Left ventricle myocardium superior (tissue), 1 donor: ENCODE results near the gene SNRPD2. TPM values are rescaled to one million over a fixed set of nuclear protein-coding genes. Genes with fewer than 3 reads are reported as not detected.
A peak's percentile ranks its signal among the peaks of the same experiment; 100 is the strongest.
"Not testable (repeated sequence)": the region's sequence is repeated elsewhere in the genome, so short reads cannot be mapped to it uniquely, and the experiment has no call there.

ENCODE experiments used
- ATAC-seq: fragments of 200-7000 bp; cut with Tn5 transposase; one replicate; pipeline ENCODE4 v1.9.1; 2020; ENCODE audit warnings: mild to moderate bottlenecking, moderate library complexity
- DNase-seq: peaks from one replicate; pipeline ENCODE4 v3.0.0-alpha.2; 2020
- intact Hi-C: fragments of 100-400 bp; cut with micrococcal nuclease; formaldehyde crosslinking; loops from one replicate; pipeline ENCODE4 v1.11.0; 2022
- total RNA-seq: library from RNA; stranded (reverse); fragmentation: NEBNext Ultra II Directional; extraction: Animal tissue kit (Norgen Biotek cat#: 25700); gene quantifications from one replicate; pipeline ENCODE4 v1.2.1, GENCODE V29; 2021
- donor health status: DM: no; HTN: yes; CAD: no; lungs with severe emphysema.

Gene SNRPD2
- total RNA-seq, 1 donor from 2014 or later, result 233 TPM

DNA sequence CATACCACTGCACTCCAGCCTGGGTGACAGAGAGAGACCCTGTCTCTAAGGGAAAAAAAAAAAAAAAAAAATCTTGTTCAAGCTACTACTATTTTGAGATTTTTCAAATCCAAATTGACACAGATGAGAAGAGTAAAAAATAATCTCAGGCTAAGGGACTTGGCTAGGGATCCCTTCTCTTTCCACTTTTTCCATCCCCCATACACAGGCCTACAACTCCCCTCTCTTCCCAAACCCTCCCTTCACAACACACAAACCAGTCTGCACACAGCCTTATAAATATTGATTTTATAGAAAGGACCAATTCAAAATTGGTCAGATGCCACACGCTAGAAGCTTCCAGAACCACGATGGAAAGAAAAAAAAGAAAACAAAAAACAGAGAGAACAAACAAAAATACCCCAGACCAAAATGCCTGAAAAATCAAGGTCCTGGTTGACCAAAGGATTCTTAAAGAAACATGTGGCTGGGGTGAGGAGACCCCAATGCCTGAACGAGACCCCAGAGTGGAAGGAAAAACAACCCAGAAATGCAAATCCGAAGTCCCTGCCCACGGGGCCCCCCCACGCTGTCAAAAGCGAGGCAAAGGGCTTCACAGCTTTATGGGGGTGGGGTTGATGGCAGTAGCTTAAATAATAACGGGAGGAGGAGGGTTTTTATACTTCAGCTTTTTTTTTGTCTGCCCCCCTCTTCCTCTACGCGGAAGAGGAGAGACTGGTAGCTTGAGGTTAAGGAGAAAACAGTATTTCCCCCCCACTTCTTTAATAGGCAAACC, 18.8 kb upstream of the SNRPD2 start:
- intact Hi-C loops, result no loop called here
- no peak for DNase-seq
- ATAC-seq, result no peak

DNA sequence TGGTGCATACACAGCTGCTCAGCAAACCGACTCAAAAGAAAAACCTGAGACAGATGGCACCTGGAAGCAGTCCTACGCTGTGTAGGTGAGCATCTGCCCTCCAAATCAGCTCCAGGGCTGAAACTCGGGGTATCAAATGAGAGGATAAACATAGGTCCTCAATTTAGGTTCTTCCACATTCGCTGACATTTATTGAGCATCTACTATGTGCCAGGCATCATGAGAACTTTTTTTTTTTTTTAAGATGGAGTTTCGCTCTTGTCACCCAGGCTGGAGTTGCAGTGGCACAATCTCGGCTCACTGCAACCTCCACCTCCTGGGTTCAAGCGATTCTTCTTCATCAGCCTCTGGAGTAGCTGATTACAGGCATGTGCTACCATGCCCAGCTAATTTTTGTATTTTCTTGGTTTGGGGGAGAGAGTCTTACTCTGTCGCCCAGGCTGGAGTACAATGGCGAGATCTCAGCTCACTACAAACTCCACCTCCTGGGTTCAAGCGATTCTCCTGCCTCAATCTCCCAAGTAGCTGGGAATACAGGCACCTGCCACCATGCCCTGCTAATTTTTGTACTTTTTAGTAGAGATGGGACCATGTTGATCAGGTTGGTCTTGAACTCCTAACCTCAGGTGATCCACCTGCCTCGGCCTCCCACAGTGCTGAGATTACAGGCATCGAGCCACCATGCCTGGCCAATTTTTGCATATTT, 14.1 kb upstream of the SNRPD2 start:
- ATAC-seq, result no peak
- intact Hi-C loops, result no loop called here
- no peak for DNase-seq

DNA sequence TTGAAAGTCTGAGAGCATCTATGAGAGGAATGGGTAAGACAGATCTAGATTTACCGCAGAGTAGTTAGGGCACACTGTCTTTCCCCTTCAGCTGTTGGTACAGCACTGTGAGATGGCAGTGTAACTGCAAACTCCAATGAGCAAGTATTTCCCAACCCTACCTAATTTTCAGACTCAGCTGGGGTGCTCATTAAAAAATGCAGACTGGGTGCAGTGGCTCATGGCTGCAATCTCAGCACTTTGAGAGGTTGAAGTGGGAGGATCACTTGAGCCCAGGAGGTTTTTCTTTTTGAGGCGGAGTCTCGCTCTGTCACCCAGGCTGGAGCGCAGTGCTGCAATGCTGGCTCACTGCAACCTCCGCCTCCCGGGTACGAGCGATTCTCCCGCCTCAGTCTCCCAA, 13.4 kb upstream of the SNRPD2 start:
- ATAC-seq (no peak), DNase-seq (no peak)
- intact Hi-C loops, result no loop called here

DNA sequence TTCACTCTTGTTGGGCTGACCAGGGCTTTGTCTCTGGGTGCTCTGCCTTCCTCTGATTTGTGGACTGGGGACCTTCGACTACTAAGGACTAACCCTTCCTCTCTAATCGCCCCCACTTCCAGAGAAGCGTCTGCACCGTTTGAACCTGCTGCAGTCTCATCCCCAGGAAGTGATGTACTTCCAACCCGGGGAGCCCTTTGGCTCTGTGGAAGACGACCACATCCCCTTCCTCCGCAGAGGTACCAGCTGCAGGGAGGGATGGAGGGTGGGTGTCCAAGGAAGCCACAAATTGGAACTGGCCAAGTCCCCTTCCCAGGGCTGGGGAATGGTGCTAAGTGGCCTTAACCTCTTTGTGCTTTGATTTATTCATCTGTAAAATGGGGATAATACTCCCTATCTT, 9.9 kb upstream of the SNRPD2 start:
- ATAC-seq, result no peak
- DNase-seq, result no peak
- intact Hi-C loops, result no loop called here

DNA sequence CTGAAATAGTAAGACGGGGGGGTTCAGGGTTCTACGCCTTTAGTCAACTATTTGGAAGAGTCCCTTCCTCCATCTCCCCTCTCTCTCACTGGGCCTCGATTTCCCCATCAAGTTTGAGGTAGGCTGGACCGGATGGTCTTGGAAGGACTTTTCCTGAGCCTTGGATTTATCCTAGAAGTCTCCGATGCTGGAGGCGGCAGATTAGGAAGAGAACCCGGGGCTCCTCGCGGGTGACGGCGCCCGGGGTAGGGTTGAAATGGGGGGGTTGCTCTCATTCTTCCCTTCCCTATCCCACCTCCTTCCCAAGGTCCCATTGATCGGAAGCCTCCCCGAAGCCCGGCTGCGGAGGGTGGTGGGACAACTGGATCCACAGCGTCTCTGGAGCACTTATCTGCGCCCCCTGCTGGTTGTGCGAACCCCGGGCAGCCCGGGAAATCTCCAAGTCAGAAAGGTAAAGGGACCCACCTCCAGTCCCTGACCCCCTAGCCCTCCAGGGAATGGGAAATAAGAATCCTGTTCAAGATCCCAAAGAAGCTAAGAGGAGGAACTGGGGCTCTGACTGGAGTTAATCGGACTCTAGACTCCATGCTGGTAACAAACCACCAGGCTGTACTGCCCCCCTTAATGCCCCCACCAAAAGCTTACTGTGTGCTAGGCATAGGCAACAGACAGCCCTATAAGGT, 1.5 kb upstream of the SNRPD2 start:
- intact Hi-C loops, result no loop called here
- ATAC-seq, result peak; percentile 39
- DNase-seq, result peak; percentile 87

DNA sequence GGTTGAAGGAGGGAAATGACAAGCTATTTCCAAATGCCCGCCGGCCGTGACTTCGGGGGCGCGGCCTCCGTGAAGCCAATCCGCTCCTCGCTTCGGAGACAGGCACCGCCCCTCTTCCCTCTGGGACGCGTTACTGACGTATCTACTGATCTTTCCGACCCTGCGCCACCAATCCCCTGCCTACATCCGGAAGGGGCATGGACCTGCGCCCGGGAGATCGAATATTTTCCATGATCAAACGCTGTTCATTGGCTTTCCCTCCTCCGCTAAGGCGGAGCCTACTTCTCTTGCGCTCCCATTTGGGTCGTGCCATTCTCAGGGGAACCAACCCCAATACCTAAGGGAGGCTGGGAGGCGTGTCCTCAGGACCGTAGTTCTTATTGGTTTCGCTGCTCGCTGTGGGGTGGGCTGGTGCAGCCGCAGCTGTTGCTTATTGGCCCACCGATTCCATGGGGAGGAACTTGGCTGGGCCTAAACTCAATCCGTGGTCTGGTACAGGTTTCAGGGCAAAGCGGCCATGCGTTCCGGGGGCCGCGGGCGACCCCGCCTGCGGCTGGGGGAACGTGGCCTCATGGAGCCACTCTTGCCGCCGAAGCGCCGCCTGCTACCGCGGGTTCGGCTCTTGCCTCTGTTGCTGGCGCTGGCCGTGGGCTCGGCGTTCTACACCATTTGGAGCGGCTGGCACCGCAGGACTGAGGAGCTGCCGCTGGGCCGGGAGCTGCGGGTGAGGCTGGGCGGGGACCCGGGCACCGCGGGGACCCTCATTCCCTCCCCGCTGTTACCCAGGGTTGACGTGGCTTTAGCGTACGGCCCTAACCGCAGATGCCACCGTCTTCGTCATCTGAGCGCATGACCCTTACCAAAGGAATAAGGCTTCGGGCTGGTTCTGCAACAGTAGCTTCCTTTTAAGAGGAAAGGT, 693 bp upstream of the SNRPD2 start, which contains the start of gene QPCTL:
Gene QPCTL, plus strand, starts transcription at position 480 of the 919 bp plus-strand sequence. Its CDS starts 38 bp downstream, at position 518.
- ATAC-seq (peak; percentile 94), DNase-seq (peak; percentile 96)
- intact Hi-C loops, result no loop called here

DNA sequence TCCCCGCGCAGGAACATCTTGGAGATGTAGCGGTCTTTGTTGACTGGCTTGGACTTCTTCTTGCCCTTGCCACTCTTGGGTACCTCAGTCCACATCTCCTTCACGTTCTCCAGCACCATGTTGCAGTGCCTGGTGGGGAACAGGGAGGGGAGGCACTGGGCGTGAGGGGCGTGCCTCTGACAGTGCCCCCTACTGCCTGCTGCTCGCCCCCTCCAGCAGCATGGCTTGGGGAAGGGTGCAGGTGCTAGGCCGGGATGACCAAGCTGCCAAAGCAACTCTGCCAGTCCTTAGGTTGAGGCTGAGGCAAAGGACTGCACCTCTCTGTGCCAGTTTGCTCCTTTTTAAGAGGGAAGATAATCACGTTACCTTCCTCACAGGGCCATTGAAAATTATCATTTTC, 4.2 kb downstream of the SNRPD2 start:
- no peak for ATAC-seq
- no peak for DNase-seq

DNA sequence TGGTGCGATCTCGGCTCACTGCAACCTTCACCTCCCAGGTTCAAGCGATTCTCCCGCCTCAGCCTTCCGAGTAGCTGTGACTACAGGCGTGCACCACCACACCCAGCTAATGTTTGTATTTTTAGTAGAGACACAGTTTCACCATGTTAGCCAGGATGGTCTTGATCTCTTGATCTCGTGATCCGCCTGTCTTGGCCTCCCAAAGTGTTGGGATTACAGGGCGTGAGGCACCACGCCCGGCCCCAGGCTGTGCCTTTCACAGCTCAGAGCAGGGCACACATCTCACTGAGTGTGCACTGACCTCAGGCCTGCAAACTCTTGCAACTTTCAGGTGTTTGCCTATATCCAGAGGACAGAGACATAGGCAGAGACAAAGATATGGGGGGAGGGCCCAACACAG, 6.7 kb downstream of the SNRPD2 start:
- intact Hi-C loops, DNase-seq, ATAC-seq: not testable (repeated sequence)

More for the DNA sequence above, 4.2 kb downstream of the SNRPD2 start:
- intact Hi-C loops, result no loop called here

DNA sequence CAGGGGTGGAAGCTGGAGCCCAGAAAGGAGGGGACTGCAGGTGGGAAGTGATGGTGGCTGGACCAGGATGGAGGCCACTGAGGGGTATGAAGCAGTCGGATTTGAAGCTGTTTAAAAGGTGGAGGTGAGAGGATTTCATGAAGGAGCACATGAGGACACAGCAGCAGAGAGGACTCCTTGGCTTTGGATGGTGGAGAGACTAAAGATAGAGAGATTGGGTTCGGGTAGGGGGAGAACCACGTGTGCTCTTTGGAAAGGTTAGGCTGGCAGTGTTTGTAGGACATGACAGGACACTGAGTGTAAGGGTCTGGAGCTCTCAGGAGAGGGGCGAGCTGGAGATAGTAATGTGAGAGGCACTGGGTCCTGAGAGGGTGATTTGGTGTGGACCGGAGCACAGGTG, 8.8 kb downstream of the SNRPD2 start:
- ATAC-seq, result no peak
- DNase-seq, result no peak
- intact Hi-C loops, result no loop called here

DNA sequence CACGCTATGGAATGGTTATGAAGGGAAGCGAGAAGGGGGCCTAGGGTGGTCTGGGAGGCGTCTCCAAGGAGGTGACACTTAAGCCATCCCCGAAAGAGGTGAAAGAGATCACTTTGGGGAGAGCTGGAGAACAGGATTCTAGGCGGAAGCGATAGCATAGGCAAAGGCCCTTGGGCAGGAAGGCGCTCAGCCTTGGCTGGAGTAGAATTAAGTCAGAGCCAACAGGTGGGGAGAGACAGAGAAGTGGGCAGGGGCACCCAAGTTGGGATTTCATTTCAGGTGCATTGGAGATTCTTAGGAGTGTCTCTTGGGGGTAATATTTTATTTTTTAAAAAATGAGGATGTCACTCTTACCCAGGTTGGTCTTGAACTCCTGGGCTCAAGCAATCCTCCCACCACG, 9.6 kb downstream of the SNRPD2 start:
- intact Hi-C loops, result no loop called here
- DNase-seq (no peak), ATAC-seq (no peak)

DNA sequence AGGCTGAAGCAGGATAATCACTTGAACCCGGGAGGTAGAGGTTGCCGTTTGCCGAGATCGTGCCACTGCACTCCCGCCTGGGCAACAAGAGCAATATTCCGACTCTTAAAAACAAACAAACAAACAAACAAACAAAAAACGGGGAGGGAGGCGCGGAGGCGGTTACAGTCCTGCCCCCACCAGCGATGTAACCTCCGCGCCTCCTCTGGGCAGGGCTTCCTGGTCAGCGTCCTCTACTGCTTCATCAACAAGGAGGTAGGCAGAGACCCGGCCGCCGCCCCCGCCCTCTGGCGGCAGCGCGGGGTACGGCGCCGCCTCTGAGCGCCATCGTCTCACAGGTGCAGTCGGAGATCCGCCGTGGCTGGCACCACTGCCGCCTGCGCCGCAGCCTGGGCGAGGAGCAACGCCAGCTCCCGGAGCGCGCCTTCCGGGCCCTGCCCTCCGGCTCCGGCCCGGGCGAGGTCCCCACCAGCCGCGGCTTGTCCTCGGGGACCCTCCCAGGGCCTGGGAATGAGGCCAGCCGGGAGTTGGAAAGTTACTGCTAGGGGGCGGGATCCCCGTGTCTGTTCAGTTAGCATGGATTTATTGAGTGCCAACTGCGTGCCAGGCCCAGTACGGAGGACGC, 10.2 kb downstream of the SNRPD2 start:
- ATAC-seq (peak; percentile 91), DNase-seq (peak; percentile 91)
- intact Hi-C loops, result no loop called here

DNA sequence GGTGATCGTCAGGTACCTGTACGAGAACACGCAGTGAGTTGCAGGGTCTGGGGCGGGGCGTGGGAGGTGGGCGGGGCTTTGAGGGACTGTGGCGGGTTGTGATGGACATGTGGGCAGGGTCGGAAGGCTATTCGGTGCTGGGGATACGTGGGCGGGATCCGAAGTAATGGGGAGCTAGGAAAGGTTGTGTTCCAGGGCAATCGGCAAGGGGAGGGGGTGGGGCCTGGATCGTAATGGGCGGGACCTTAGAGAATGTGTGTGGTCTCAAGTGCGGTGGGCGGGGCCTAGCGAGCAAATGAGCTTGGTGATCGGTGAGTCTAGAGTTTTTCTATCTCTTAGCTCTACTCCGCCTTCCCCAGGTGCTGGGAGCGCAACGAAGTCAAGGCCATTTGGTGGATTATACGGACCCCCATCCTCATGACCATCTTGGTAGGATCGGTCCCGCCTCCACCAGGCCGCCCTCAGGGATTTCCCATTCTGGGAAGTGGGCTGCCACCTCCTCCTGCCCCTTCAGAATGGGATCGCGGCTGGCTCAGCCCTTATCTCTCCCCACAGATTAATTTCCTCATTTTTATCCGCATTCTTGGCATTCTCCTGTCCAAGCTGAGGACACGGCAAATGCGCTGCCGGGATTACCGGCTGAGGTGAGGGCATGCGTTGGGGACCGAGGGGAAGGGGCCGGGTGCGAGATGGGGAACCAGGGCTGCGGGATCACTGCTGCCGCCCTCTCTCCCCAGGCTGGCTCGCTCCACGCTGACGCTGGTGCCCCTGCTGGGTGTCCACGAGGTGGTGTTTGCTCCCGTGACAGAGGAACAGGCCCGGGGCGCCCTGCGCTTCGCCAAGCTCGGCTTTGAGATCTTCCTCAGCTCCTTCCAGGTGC, 14.2 kb downstream of the SNRPD2 start:
- intact Hi-C loops, result no loop called here
- peak; percentile 70 for DNase-seq
- peak; percentile 58 for ATAC-seq

DNA sequence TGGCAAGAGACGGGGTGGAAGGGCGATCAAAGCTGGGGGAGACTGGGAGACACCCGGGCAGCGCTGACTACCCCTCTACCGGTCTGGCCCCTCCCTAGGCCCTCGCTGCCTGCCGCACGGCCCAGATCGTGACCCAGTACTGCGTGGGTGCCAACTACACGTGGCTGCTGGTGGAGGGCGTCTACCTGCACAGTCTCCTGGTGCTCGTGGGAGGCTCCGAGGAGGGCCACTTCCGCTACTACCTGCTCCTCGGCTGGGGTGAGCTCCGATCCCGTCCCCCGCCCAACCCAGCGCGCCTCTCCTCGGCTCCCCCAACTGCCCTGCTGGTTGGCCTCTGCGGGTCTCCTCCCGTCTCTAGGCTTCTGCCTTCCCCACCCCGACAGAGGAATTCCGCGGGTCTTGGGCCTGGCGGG, 14.9 kb downstream of the SNRPD2 start:
- no peak for DNase-seq
- no peak for ATAC-seq
- intact Hi-C loops, result no loop called here

DNA sequence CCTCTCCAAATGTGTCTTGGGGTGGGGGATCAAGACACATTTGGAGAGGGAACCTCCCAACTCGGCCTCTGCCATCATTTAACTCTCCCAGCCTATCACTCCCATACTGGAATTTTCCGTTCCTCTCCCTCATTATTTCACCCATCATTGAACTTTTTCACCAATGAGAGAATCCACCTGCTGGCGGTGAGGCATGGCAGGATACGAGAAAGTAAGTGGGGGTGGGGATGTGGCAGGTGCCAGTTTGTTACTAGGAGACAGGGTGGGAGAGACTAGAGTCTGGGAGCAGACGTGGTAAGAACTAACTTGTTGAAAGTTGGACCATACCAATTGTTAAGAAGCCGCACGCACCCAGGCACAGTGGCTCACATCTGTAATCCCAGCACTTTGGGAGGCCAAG, 16.8 kb downstream of the SNRPD2 start:
- no peak for ATAC-seq
- DNase-seq, result no peak
- intact Hi-C loops, result no loop called here

DNA sequence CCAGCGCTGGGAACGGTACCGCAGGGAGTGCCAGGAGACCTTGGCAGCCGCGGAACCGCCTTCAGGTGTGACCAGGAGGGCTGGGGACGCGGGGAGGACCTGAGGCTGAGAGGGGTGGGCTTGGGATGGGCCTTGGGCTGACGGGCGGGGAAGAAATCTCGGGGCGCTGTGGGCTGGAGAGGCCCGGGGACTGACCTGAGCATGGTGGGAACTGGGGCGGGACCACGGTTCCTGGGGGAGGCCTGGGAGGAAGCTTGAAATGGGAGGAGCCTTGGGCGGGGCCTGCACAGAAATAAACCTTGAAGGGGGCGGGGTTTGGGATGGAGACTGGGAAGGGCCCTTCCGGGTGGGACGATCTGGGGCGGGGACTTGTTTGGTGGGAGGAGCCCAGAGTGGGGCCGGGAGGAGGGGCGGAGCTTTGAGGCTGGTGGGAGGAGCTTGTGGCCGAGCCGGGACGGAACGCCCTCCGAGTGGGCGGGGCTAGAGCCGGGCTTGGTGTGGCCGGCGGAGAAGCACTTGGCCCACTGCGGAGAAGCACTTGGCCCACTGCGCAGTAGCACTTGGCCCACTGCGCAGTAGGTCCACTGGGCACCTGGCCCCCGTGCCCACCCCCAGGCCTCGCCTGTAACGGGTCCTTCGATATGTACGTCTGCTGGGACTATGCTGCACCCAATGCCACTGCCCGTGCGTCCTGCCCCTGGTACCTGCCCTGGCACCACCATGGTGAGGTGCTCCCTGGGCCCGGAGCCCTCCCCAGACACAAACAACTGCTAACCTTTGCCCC, 20.9 kb downstream of the SNRPD2 start:
- peak; percentile 52 for ATAC-seq
- intact Hi-C loops, result no loop called here
- peak; percentile 79 for DNase-seq

DNA sequence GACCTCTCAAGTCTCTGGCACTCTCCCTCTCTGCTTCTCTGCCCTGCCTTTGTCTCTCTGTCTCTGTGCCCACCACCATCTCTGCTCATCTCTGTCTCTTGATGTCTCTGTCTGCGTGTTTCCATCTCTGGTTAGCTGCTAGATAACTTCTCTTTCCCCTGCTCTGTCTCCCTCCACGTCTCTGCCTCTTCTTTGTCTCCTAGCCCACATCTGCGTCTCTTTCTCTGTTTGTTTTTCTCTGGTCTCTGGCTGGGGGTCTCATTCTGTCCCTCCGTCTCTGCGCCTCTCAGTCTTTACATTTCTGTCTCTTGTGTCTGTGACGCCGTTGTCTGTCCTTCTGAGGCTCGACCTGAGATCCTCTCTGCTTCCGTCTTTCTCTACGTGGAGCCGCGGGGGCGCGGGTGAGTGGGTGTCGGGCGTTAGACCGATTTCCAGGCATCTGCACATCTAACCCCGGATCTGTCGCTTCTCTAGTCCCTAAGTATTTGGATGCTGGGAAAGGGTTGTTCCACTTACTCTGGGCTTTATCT, 23.3 kb downstream of the SNRPD2 start:
- no peak for DNase-seq
- ATAC-seq, result no peak
- intact Hi-C loops, result no loop called here
